WI38 (cell line): ENCODE measurements around the gene PRPF40A.

Source experiments
- H3K4me3 ChIP-seq: 2 replicates; pipeline ENCODE4 v1.5.1; 2011; ENCODE audit warnings: low read depth, mild to moderate bottlenecking, control low read depth, low read length
- CTCF ChIP-seq: IDR thresholded peaks from 2 replicates; pipeline ENCODE4 v1.5.1; 2012; ENCODE audit warnings: low read depth, mild to moderate bottlenecking, control low read depth, low read length

PRPF40A gene

GRCh38 chr2:152620208-152620607, 97.1 kb downstream of the PRPF40A start:
- H3K4me3 ChIP-seq: no peak overlapping the region
- no peak for TF ChIP-seq CTCF

DNA sequence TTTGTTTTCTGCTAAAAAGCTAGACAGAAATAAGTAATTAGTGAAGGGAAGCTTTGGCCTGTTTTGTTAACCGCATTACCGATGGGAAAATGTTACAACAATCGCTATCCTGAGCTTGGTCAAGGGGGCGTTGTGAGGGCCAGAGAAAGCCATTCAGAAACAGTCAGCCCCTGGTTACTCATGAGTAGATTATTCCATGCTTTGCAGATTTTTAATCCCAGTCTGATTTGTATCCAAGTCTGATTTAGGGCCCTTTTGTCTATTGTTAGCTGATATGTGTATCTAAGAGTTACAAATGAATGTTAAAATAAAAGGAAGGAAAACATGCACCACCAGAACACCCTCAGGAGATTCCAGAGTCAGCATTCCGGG, 99.1 kb downstream of the PRPF40A start:
- no peak overlapping the region for H3K4me3 ChIP-seq
- TF ChIP-seq CTCF: no peak

DNA sequence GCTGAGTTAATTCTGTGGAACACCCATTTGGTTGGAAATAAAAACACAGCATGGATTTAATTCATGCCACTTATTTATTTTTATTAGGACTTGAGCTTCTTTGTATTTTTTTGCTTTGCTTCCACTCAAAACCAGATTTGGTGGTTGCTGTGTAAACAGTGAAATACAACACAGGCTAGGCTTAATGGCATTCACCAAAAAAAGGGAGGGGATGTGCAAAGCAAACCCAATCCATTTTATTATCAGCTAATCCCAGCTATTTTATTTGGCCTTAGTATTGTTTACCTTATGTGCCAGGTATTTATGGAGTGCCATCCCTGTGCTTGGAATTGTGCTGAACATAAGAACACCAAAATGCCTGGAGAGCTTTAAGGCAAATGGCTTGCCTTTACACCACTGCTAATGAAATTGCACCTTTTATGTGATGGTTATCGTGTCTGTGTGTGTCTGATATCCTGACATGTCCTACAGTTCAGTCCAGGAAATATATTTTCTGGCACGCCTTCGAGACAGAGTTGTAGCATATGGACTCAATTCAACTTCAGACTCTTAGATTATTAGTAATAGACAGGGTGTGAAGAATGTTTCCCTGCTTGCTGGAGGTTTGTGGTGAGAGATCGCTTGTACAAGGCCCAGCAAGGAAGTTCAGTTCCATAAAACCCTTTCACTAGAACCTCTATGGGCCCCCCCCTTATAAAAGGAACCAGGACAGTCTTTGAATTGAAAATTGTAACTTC, 99.6 kb downstream of the PRPF40A start:
- TF ChIP-seq CTCF: no peak
- no peak overlapping the region for H3K4me3 ChIP-seq

- TF ChIP-seq CTCF: no peak
- no peak overlapping the region for H3K4me3 ChIP-seq
These were observed 102.1 kb downstream of the PRPF40A start for GRCh38 chr2:152615177-152615576.

- no peak overlapping the region for H3K4me3 ChIP-seq
- TF ChIP-seq CTCF: no peak
These were observed 104.0 kb downstream of the PRPF40A start for GRCh38 chr2:152613235-152613634.

- TF ChIP-seq CTCF: no peak
- H3K4me3 ChIP-seq: no peak overlapping the region
These were observed 105.6 kb downstream of the PRPF40A start for GRCh38 chr2:152611458-152612231.

DNA sequence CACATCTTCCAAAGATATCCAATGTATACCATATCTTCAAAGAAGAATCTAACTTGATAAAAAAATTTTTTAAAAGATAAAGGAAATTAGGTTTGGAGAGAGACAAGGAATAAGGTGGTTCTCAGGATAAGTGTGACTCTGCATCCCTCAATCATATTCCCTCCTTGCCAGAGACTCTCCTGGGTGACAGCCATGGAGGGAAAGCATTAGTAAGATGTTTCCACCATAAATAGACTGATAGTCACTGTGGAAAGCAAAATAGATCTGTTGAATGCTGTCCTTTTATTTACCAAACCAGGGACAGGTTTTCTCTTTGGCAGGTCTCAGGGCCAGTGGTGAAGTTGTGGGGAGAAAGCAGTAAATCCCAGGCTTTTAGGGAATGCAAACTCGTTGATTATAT, 107.6 kb downstream of the PRPF40A start:
- no peak for TF ChIP-seq CTCF
- no peak overlapping the region for H3K4me3 ChIP-seq
